GM23338 (cell line): Measurements from ENCODE around the gene CNNM2. TPM values are rescaled to one million over a fixed set of nuclear protein-coding genes. Genes with fewer than 3 reads are reported as not detected.

ENCODE experiments used
- ATAC-seq: fragments of 200-7000 bp; cut with Tn5 transposase; 3 replicates; pipeline ENCODE4 v1.9.1; 2020
- DNase-seq: peaks from one replicate; pipeline ENCODE4 v3.0.0-alpha.2; 2015; ENCODE audit warnings: low spot score
- H2AFZ ChIP-seq: fragments of 200-600 bp; sonication (generic); 2 replicates; pipeline ENCODE4 v1.8.0; 2016; ENCODE audit warnings: antibody characterized with exemption, mild to moderate bottlenecking, moderate library complexity
- H3F3A ChIP-seq: fragments of 200-600 bp; sonication (generic); replicated peaks from 2 replicates; pipeline ENCODE4 v1.8.0; 2017; ENCODE audit warnings: antibody characterized with exemption, mixed run types, low read depth
- H3K27ac ChIP-seq: fragments of 200-600 bp; sonication (generic); 2 replicates; pipeline ENCODE4 v1.6.1; 2016; ENCODE audit warnings: low read depth
- H3K27me3 ChIP-seq: fragments of 200-600 bp; sonication (generic); 2 replicates; pipeline ENCODE4 v1.8.0; 2016; ENCODE audit warnings: mild to moderate bottlenecking, mixed run types, moderate library complexity; ENCODE audit not compliant: insufficient read depth
- H3K36me3 ChIP-seq: fragments of 200-600 bp; sonication (generic); 2 replicates; pipeline ENCODE4 v1.8.0; 2016; ENCODE audit warnings: mild to moderate bottlenecking; ENCODE audit not compliant: insufficient read depth
- H3K4me1 ChIP-seq: fragments of 200-600 bp; sonication (generic); 2 replicates; pipeline ENCODE4 v1.8.0; 2016; ENCODE audit warnings: mild to moderate bottlenecking, moderate library complexity; ENCODE audit not compliant: insufficient read depth
- H3K4me2 ChIP-seq: fragments of 200-600 bp; sonication (generic); 2 replicates; pipeline ENCODE4 v1.7.1; 2017; ENCODE audit warnings: mixed run types
- H3K4me3 ChIP-seq: fragments of 200-600 bp; sonication (generic); 2 replicates; pipeline ENCODE4 v1.6.1; 2016; ENCODE audit warnings: mixed run types
- H3K79me2 ChIP-seq: fragments of 200-600 bp; sonication (generic); replicated peaks from 2 replicates; pipeline ENCODE4 v1.8.0; 2017; ENCODE audit warnings: mild to moderate bottlenecking; ENCODE audit not compliant: insufficient read depth
- H3K9me2 ChIP-seq: fragments of 200-600 bp; sonication (generic); 2 replicates; pipeline ENCODE4 v1.8.0; 2017; ENCODE audit not compliant: insufficient read depth
- H4K20me1 ChIP-seq: fragments of 200-600 bp; sonication (generic); replicated peaks from 2 replicates; pipeline ENCODE4 v1.8.0; 2017; ENCODE audit warnings: mild to moderate bottlenecking; ENCODE audit not compliant: insufficient read depth
- H3K27ac Mint-ChIP-seq: 2 replicates; pipeline ENCODE4 v1.8.0; 2020; ENCODE audit warnings: inconsistent platforms, mild to moderate bottlenecking, moderate library complexity, mixed read lengths
- H3K27me3 Mint-ChIP-seq: 3 replicates; pipeline ENCODE4 v1.8.0; 2022; ENCODE audit warnings: low read depth, mild to moderate bottlenecking, moderate library complexity, mixed read lengths, inconsistent platforms; ENCODE audit not compliant: insufficient read depth, poor library complexity
- H3K36me3 Mint-ChIP-seq: 3 replicates; pipeline ENCODE4 v1.8.0; 2021; ENCODE audit warnings: low read depth, mild to moderate bottlenecking, inconsistent platforms, moderate library complexity, mixed read lengths
- H3K4me1 Mint-ChIP-seq: 3 replicates; pipeline ENCODE4 v1.8.0; 2020; ENCODE audit warnings: mild to moderate bottlenecking, inconsistent platforms, mixed read lengths
- H3K4me3 Mint-ChIP-seq: 3 replicates; pipeline ENCODE4 v1.8.0; 2021; ENCODE audit warnings: moderate library complexity, mild to moderate bottlenecking, inconsistent platforms, mixed read lengths
- H3K9me3 Mint-ChIP-seq: 3 replicates; pipeline ENCODE4 v1.8.0; 2020; ENCODE audit warnings: moderate library complexity, mild to moderate bottlenecking, inconsistent platforms, mixed read lengths
- CREB1 ChIP-seq: fragments of 250-450 bp; sonication (Bioruptor Pico); IDR thresholded peaks from 2 replicates; pipeline ENCODE4 v1.5.0; 2020; ENCODE audit warnings: low read depth, mild to moderate bottlenecking, moderate library complexity
- EZH2 ChIP-seq: fragments of 200-600 bp; sonication (generic); IDR thresholded peaks from one replicate; pipeline ENCODE4 v1.8.0; 2017; ENCODE audit warnings: antibody characterized with exemption, mild to moderate bottlenecking, low read depth; ENCODE audit not compliant: unreplicated experiment
- EZH2phosphoT487 ChIP-seq: fragments of 200-600 bp; sonication (generic); IDR thresholded peaks from one replicate; pipeline ENCODE4 v1.8.1; 2018; ENCODE audit warnings: antibody characterized with exemption; ENCODE audit not compliant: unreplicated experiment
- JUNB ChIP-seq: IDR thresholded peaks from one replicate; pipeline ENCODE4 v1.6.1; 2016; ENCODE audit warnings: antibody characterized with exemption; ENCODE audit not compliant: unreplicated experiment
- NANOG ChIP-seq: IDR thresholded peaks from 2 replicates; pipeline ENCODE4 v1.6.1; 2016; ENCODE audit warnings: antibody characterized with exemption, borderline replicate concordance
- POLR2AphosphoS5 ChIP-seq: IDR thresholded peaks from 2 replicates; pipeline ENCODE4 v1.6.1; 2016; ENCODE audit warnings: antibody characterized with exemption, low read depth
- STAT1 ChIP-seq: IDR thresholded peaks from one replicate; pipeline ENCODE4 v1.6.1; 2016; ENCODE audit warnings: antibody characterized with exemption; ENCODE audit not compliant: unreplicated experiment
- ZNF114 ChIP-seq: fragments of 250-450 bp; sonication (Bioruptor Pico); IDR thresholded peaks from 2 replicates; pipeline ENCODE4 v1.5.0; 2020; ENCODE audit warnings: mild to moderate bottlenecking, moderate library complexity
- ZNF331 ChIP-seq: fragments of 250-450 bp; sonication (Bioruptor Pico); IDR thresholded peaks from 2 replicates; pipeline ENCODE4 v1.5.0; 2020; ENCODE audit warnings: low read depth, mild to moderate bottlenecking, moderate library complexity
- polyA plus RNA-seq: library from polyadenylated mRNA; unstranded; fragments of >200 nt; fragmentation: Nextera tagmentation; extraction: Ambion mirVana; gene quantifications from 2 replicates; pipeline ENCODE4 v1.2.1, GENCODE V29; 2016
- total RNA-seq: library from RNA; depleted of rRNA; stranded (reverse); fragments of >200 nt; shearing (Covaris generic); gene quantifications from 2 replicates; pipeline ENCODE4 v1.2.3, GENCODE V29; 2014
- TF ChIP-seq, protein P1 (sequence below): IDR thresholded peaks from one replicate; pipeline ENCODE4 v1.6.1; 2018; ENCODE audit warnings: antibody characterized with exemption; ENCODE audit not compliant: unreplicated experiment
- TF ChIP-seq, protein P2 (sequence below), 2 experiments: fragments of 200-600 bp in 1 of 2; sonication (generic) in 1 of 2; conservative IDR thresholded peaks; 2 replicates each; pipeline versions ENCODE4 v1.5.1 to v1.6.1; 2016 to 2017; ENCODE audit warnings: antibody characterized with exemption in 2 of 2, low read depth in 2 of 2, mild to moderate bottlenecking in 2 of 2, moderate library complexity in 1 of 2
- TF ChIP-seq, protein P3 (sequence below): IDR thresholded peaks from 2 replicates; pipeline ENCODE4 v1.6.1; 2016; ENCODE audit warnings: antibody characterized with exemption
- TF ChIP-seq, protein P4 (sequence below): fragments of 250-450 bp; sonication (Bioruptor Pico); IDR thresholded peaks from 2 replicates; pipeline ENCODE4 v1.5.0; 2020; ENCODE audit warnings: mild to moderate bottlenecking, moderate library complexity

CNNM2 gene
- total and polyA plus RNA-seq, 2 experiments from 2014 or later, result 4.5 to 31.3 TPM

DNA sequence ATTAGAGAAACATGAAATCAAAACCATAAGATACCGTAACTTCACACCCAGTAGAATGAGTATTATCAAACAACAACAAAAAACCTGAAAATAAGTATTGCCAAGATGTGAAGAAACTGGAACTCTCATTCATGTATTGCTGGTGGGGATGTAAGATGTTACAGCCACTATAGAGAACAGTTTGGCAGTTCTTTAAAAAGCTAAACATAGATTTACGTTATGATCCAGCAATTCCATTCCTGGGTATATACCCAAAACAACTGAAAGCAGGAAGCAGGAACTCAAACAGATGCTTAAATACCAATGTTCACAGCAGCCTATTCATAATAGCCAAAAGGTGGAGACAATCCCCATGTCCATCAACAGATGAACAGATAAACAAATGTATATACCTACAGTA is 202.5 kb downstream of the CNNM2 start:
- no peak overlapping the region for H3K4me3 Mint-ChIP-seq
- no peak for DNase-seq
- no peak overlapping the region for H3K27ac Mint-ChIP-seq
- Histone ChIP-seq H3K4me2 (no peak overlapping the region), H3K27ac (no peak overlapping the region; the same call in 1 of the 2 replicates), H3K36me3 (no peaks in the 10 kb centered on the region), H3K27me3 (no peaks in the 10 kb centered on the region), H2AFZ (no peak overlapping the region), H3K4me1 (0 out of 2 replicates have a peak, but pooled peaks cover 10% of the 10 kb centered on the region), H3K4me3 (no peak overlapping the region), H3K79me2 (peaks cover 15% of the 10 kb centered on the region), H3K9me2 (no peaks in the 10 kb centered on the region), H3F3A (no peaks in the 10 kb centered on the region), H4K20me1 (peaks cover 8% of the 10 kb centered on the region; the same call in 1 of the 2 replicates)
- TF ChIP-seq, protein P1, sequence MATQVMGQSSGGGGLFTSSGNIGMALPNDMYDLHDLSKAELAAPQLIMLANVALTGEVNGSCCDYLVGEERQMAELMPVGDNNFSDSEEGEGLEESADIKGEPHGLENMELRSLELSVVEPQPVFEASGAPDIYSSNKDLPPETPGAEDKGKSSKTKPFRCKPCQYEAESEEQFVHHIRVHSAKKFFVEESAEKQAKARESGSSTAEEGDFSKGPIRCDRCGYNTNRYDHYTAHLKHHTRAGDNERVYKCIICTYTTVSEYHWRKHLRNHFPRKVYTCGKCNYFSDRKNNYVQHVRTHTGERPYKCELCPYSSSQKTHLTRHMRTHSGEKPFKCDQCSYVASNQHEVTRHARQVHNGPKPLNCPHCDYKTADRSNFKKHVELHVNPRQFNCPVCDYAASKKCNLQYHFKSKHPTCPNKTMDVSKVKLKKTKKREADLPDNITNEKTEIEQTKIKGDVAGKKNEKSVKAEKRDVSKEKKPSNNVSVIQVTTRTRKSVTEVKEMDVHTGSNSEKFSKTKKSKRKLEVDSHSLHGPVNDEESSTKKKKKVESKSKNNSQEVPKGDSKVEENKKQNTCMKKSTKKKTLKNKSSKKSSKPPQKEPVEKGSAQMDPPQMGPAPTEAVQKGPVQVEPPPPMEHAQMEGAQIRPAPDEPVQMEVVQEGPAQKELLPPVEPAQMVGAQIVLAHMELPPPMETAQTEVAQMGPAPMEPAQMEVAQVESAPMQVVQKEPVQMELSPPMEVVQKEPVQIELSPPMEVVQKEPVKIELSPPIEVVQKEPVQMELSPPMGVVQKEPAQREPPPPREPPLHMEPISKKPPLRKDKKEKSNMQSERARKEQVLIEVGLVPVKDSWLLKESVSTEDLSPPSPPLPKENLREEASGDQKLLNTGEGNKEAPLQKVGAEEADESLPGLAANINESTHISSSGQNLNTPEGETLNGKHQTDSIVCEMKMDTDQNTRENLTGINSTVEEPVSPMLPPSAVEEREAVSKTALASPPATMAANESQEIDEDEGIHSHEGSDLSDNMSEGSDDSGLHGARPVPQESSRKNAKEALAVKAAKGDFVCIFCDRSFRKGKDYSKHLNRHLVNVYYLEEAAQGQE, result no peak
- TF ChIP-seq ZNF114 (CRISPR knock-in tag) (no peak), CREB1 (CRISPR knock-in tag) (no peak), ZNF331 (CRISPR knock-in tag) (no peak), EZH2phosphoT487 (no peak), NANOG (no peak), POLR2AphosphoS5 (no peak), EZH2 (no peak), STAT1 (no peak), JUNB (no peak)
- TF ChIP-seq, protein P2, sequence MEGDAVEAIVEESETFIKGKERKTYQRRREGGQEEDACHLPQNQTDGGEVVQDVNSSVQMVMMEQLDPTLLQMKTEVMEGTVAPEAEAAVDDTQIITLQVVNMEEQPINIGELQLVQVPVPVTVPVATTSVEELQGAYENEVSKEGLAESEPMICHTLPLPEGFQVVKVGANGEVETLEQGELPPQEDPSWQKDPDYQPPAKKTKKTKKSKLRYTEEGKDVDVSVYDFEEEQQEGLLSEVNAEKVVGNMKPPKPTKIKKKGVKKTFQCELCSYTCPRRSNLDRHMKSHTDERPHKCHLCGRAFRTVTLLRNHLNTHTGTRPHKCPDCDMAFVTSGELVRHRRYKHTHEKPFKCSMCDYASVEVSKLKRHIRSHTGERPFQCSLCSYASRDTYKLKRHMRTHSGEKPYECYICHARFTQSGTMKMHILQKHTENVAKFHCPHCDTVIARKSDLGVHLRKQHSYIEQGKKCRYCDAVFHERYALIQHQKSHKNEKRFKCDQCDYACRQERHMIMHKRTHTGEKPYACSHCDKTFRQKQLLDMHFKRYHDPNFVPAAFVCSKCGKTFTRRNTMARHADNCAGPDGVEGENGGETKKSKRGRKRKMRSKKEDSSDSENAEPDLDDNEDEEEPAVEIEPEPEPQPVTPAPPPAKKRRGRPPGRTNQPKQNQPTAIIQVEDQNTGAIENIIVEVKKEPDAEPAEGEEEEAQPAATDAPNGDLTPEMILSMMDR (conservative IDR thresholded peaks at IDR 0.05; ENCODE audit: low read depth in 2 of 2), result no peak
- TF ChIP-seq, protein P3, sequence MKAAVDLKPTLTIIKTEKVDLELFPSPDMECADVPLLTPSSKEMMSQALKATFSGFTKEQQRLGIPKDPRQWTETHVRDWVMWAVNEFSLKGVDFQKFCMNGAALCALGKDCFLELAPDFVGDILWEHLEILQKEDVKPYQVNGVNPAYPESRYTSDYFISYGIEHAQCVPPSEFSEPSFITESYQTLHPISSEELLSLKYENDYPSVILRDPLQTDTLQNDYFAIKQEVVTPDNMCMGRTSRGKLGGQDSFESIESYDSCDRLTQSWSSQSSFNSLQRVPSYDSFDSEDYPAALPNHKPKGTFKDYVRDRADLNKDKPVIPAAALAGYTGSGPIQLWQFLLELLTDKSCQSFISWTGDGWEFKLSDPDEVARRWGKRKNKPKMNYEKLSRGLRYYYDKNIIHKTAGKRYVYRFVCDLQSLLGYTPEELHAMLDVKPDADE, result no peak
- TF ChIP-seq, protein P4, sequence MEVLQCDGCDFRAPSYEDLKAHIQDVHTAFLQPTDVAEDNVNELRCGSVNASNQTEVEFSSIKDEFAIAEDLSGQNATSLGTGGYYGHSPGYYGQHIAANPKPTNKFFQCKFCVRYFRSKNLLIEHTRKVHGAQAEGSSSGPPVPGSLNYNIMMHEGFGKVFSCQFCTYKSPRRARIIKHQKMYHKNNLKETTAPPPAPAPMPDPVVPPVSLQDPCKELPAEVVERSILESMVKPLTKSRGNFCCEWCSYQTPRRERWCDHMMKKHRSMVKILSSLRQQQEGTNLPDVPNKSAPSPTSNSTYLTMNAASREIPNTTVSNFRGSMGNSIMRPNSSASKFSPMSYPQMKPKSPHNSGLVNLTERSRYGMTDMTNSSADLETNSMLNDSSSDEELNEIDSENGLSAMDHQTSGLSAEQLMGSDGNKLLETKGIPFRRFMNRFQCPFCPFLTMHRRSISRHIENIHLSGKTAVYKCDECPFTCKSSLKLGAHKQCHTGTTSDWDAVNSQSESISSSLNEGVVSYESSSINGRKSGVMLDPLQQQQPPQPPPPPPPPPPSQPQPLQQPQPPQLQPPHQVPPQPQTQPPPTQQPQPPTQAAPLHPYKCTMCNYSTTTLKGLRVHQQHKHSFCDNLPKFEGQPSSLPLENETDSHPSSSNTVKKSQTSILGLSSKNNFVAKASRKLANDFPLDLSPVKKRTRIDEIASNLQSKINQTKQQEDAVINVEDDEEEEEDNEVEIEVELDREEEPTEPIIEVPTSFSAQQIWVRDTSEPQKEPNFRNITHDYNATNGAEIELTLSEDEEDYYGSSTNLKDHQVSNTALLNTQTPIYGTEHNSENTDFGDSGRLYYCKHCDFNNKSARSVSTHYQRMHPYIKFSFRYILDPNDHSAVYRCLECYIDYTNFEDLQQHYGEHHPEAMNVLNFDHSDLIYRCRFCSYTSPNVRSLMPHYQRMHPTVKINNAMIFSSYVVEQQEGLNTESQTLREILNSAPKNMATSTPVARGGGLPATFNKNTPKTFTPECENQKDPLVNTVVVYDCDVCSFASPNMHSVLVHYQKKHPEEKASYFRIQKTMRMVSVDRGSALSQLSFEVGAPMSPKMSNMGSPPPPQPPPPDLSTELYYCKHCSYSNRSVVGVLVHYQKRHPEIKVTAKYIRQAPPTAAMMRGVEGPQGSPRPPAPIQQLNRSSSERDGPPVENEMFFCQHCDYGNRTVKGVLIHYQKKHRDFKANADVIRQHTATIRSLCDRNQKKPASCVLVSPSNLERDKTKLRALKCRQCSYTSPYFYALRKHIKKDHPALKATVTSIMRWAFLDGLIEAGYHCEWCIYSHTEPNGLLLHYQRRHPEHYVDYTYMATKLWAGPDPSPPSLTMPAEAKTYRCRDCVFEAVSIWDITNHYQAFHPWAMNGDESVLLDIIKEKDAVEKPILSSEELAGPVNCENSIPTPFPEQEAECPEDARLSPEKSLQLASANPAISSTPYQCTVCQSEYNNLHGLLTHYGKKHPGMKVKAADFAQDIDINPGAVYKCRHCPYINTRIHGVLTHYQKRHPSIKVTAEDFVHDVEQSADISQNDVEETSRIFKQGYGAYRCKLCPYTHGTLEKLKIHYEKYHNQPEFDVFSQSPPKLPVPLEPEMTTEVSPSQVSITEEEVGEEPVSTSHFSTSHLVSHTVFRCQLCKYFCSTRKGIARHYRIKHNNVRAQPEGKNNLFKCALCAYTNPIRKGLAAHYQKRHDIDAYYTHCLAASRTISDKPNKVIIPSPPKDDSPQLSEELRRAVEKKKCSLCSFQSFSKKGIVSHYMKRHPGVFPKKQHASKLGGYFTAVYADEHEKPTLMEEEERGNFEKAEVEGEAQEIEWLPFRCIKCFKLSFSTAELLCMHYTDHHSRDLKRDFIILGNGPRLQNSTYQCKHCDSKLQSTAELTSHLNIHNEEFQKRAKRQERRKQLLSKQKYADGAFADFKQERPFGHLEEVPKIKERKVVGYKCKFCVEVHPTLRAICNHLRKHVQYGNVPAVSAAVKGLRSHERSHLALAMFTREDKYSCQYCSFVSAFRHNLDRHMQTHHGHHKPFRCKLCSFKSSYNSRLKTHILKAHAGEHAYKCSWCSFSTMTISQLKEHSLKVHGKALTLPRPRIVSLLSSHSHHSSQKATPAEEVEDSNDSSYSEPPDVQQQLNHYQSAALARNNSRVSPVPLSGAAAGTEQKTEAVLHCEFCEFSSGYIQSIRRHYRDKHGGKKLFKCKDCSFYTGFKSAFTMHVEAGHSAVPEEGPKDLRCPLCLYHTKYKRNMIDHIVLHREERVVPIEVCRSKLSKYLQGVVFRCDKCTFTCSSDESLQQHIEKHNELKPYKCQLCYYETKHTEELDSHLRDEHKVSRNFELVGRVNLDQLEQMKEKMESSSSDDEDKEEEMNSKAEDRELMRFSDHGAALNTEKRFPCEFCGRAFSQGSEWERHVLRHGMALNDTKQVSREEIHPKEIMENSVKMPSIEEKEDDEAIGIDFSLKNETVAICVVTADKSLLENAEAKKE (CRISPR knock-in tag), result no peak
- H3K36me3 Mint-ChIP-seq, result no peaks in the 10 kb centered on the region
- ATAC-seq, result no peak
- H3K27me3 Mint-ChIP-seq, result peaks cover 3% of the 10 kb centered on the region
- no peaks in the 10 kb centered on the region for H3K9me3 Mint-ChIP-seq
- H3K4me1 Mint-ChIP-seq, result peaks cover 6% of the 10 kb centered on the region; the same call in 2 of the 3 replicates
